ENCODE data around the gene MLST8. TPM values are rescaled to one million over a fixed set of nuclear protein-coding genes. Genes with fewer than 3 reads are reported as not detected.

Gene MLST8
- total RNA-seq, 2 donors from 2014 or later, result 33.4 to 48.8 TPM

GRCh38 chr16:2179107-2179501 lies 26.1 kb upstream of the MLST8 start:
- Mint-ChIP-seq H3K9me3 (no peaks in the 10 kb centered on the region), H3K4me3 (no peak overlapping the region), H3K27ac (no peak overlapping the region), H3K27me3 (no peaks in the 10 kb centered on the region), H3K36me3 (ENCODE audit: low read depth) (peaks cover 11% of the 10 kb centered on the region), H3K4me1 (no peaks in the 10 kb centered on the region)
- ATAC-seq (replicated peaks), result no peak

- no peak overlapping the region for H3K4me3 Mint-ChIP-seq
- H3K27ac Mint-ChIP-seq, result no peak overlapping the region
- H3K27me3 Mint-ChIP-seq, result no peaks in the 10 kb centered on the region
- peaks cover 6% of the 10 kb centered on the region for H3K36me3 Mint-ChIP-seq (ENCODE audit: low read depth)
- ATAC-seq (replicated peaks), result no peak
- no peaks in the 10 kb centered on the region for H3K4me1 Mint-ChIP-seq
- no peaks in the 10 kb centered on the region for H3K9me3 Mint-ChIP-seq
Measured at GRCh38 chr16:2179576-2179975, 25.7 kb upstream of the MLST8 start.

GRCh38 chr16:2180461-2180860 lies 24.8 kb upstream of the MLST8 start:
- Mint-ChIP-seq H3K36me3 (ENCODE audit: low read depth) (peaks cover 6% of the 10 kb centered on the region), H3K9me3 (no peaks in the 10 kb centered on the region), H3K27me3 (no peaks in the 10 kb centered on the region), H3K4me1 (no peaks in the 10 kb centered on the region), H3K4me3 (no peak overlapping the region), H3K27ac (no peak overlapping the region)
- ATAC-seq (replicated peaks), result no peak

GRCh38 chr16:2180962-2181923 lies 24.0 kb upstream of the MLST8 start:
- H3K36me3 Mint-ChIP-seq (ENCODE audit: low read depth), result no peaks in the 10 kb centered on the region
- H3K27ac Mint-ChIP-seq, result no peak overlapping the region
- no peak for ATAC-seq (replicated peaks)
- H3K4me1 Mint-ChIP-seq, result no peaks in the 10 kb centered on the region
- no peak overlapping the region for H3K4me3 Mint-ChIP-seq
- H3K27me3 Mint-ChIP-seq, result no peaks in the 10 kb centered on the region
- H3K9me3 Mint-ChIP-seq, result no peaks in the 10 kb centered on the region

- no peak for ATAC-seq (replicated peaks)
- Mint-ChIP-seq H3K9me3 (no peaks in the 10 kb centered on the region), H3K36me3 (ENCODE audit: low read depth) (no peaks in the 10 kb centered on the region), H3K27ac (no peak overlapping the region), H3K27me3 (no peaks in the 10 kb centered on the region), H3K4me3 (no peak overlapping the region), H3K4me1 (no peaks in the 10 kb centered on the region)
Measured at GRCh38 chr16:2181952-2182351, 23.3 kb upstream of the MLST8 start.

- no peak overlapping the region for H3K27ac Mint-ChIP-seq
- no peaks in the 10 kb centered on the region for H3K27me3 Mint-ChIP-seq
- no peaks in the 10 kb centered on the region for H3K9me3 Mint-ChIP-seq
- ATAC-seq (replicated peaks), result no peak
- H3K4me3 Mint-ChIP-seq, result no peak overlapping the region
- no peaks in the 10 kb centered on the region for H3K4me1 Mint-ChIP-seq
- H3K36me3 Mint-ChIP-seq (ENCODE audit: low read depth), result no peaks in the 10 kb centered on the region
Measured at GRCh38 chr16:2183671-2184070, 21.6 kb upstream of the MLST8 start.

GRCh38 chr16:2184346-2184745 lies 20.9 kb upstream of the MLST8 start:
- Mint-ChIP-seq H3K27me3 (no peaks in the 10 kb centered on the region), H3K4me1 (no peaks in the 10 kb centered on the region), H3K4me3 (no peak overlapping the region), H3K27ac (no peak overlapping the region), H3K36me3 (ENCODE audit: low read depth) (no peaks in the 10 kb centered on the region), H3K9me3 (no peaks in the 10 kb centered on the region)
- no peak for ATAC-seq (replicated peaks)

GRCh38 chr16:2184962-2185361 lies 20.3 kb upstream of the MLST8 start:
- no peak for ATAC-seq (replicated peaks)
- Mint-ChIP-seq H3K36me3 (ENCODE audit: low read depth) (no peaks in the 10 kb centered on the region), H3K4me3 (no peak overlapping the region), H3K27me3 (no peaks in the 10 kb centered on the region), H3K27ac (no peak overlapping the region), H3K4me1 (no peaks in the 10 kb centered on the region), H3K9me3 (no peaks in the 10 kb centered on the region)

- H3K9me3 Mint-ChIP-seq, result no peaks in the 10 kb centered on the region
- no peak overlapping the region for H3K4me3 Mint-ChIP-seq
- H3K27me3 Mint-ChIP-seq, result no peaks in the 10 kb centered on the region
- no peaks in the 10 kb centered on the region for H3K4me1 Mint-ChIP-seq
- no peaks in the 10 kb centered on the region for H3K36me3 Mint-ChIP-seq (ENCODE audit: low read depth)
- no peak overlapping the region for H3K27ac Mint-ChIP-seq
- no peak for ATAC-seq (replicated peaks)
Measured at GRCh38 chr16:2186064-2186463, 19.2 kb upstream of the MLST8 start.

GRCh38 chr16:2186505-2186904 lies 18.7 kb upstream of the MLST8 start:
- no peak for ATAC-seq (replicated peaks)
- Mint-ChIP-seq H3K36me3 (ENCODE audit: low read depth) (no peaks in the 10 kb centered on the region), H3K27me3 (no peaks in the 10 kb centered on the region), H3K4me3 (no peak overlapping the region), H3K9me3 (no peaks in the 10 kb centered on the region), H3K27ac (no peak overlapping the region), H3K4me1 (no peaks in the 10 kb centered on the region)

- Mint-ChIP-seq H3K4me3 (no peak overlapping the region), H3K27me3 (no peaks in the 10 kb centered on the region), H3K9me3 (no peaks in the 10 kb centered on the region), H3K4me1 (no peaks in the 10 kb centered on the region), H3K27ac (no peak overlapping the region), H3K36me3 (ENCODE audit: low read depth) (no peaks in the 10 kb centered on the region)
- no peak for ATAC-seq (replicated peaks)
Measured at GRCh38 chr16:2187212-2187611, 18.0 kb upstream of the MLST8 start.

- Mint-ChIP-seq H3K27me3 (no peaks in the 10 kb centered on the region), H3K36me3 (ENCODE audit: low read depth) (no peaks in the 10 kb centered on the region)
- ATAC-seq (replicated peaks), result no peak
Measured at GRCh38 chr16:2188395-2188794, 16.9 kb upstream of the MLST8 start.

GRCh38 chr16:2189252-2189893 lies 15.9 kb upstream of the MLST8 start:
- no peaks in the 10 kb centered on the region for H3K27me3 Mint-ChIP-seq
- no peaks in the 10 kb centered on the region for H3K4me1 Mint-ChIP-seq
- no peak overlapping the region for H3K27ac Mint-ChIP-seq
- no peak overlapping the region for H3K4me3 Mint-ChIP-seq
- no peaks in the 10 kb centered on the region for H3K36me3 Mint-ChIP-seq (ENCODE audit: low read depth)
- ATAC-seq (replicated peaks), result no peak
- H3K9me3 Mint-ChIP-seq, result no peaks in the 10 kb centered on the region

More at GRCh38 chr16:2188395-2188794, 16.9 kb upstream of the MLST8 start:
- Mint-ChIP-seq H3K9me3 (no peaks in the 10 kb centered on the region), H3K4me3 (no peak overlapping the region), H3K27ac (no peak overlapping the region), H3K4me1 (no peaks in the 10 kb centered on the region)

- Mint-ChIP-seq H3K4me3 (no peak overlapping the region), H3K27ac (no peak overlapping the region), H3K9me3 (no peaks in the 10 kb centered on the region), H3K4me1 (no peaks in the 10 kb centered on the region), H3K36me3 (ENCODE audit: low read depth) (no peaks in the 10 kb centered on the region), H3K27me3 (peaks cover 4% of the 10 kb centered on the region)
- no peak for ATAC-seq (replicated peaks)
Measured at GRCh38 chr16:2190002-2190658, 15.1 kb upstream of the MLST8 start.

Measured in activated T-helper 17 cell treated with anti-CD3 and anti-CD28 coated beads, Interleukin-2, amount 50 U/mL, for 72 hours (primary cell).